ENCODE data around the gene VPS9D1.

DNA sequence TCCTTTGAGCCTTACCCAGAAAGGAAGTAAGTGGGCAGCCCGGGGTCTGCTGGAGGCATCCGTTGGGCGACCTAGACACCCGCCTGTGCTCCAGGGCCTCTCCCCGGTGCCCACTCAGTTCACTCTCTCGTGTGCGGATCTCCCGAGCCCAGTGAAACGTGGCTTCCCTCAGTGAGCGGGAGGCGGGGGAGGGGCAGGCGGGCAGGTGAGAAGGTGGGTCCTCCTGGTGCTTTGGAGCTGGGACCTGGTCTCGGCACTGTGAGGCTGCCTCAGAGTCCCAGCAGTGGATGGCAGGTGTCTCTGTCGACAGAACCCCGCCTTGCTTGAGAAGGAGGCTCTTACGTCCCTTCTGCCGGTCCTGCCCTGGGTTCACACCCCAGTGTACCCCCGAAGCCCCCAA lies 8.6 kb upstream of the VPS9D1 start:
- TF ChIP-seq, protein P1, sequence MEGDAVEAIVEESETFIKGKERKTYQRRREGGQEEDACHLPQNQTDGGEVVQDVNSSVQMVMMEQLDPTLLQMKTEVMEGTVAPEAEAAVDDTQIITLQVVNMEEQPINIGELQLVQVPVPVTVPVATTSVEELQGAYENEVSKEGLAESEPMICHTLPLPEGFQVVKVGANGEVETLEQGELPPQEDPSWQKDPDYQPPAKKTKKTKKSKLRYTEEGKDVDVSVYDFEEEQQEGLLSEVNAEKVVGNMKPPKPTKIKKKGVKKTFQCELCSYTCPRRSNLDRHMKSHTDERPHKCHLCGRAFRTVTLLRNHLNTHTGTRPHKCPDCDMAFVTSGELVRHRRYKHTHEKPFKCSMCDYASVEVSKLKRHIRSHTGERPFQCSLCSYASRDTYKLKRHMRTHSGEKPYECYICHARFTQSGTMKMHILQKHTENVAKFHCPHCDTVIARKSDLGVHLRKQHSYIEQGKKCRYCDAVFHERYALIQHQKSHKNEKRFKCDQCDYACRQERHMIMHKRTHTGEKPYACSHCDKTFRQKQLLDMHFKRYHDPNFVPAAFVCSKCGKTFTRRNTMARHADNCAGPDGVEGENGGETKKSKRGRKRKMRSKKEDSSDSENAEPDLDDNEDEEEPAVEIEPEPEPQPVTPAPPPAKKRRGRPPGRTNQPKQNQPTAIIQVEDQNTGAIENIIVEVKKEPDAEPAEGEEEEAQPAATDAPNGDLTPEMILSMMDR (IDR thresholded peaks at IDR 0.05): no peak
- no peak for TF ChIP-seq EZH2 (IDR thresholded peaks at IDR 0.05)
